ENCODE data around the gene CCNL1.

Gene CCNL1

DNA sequence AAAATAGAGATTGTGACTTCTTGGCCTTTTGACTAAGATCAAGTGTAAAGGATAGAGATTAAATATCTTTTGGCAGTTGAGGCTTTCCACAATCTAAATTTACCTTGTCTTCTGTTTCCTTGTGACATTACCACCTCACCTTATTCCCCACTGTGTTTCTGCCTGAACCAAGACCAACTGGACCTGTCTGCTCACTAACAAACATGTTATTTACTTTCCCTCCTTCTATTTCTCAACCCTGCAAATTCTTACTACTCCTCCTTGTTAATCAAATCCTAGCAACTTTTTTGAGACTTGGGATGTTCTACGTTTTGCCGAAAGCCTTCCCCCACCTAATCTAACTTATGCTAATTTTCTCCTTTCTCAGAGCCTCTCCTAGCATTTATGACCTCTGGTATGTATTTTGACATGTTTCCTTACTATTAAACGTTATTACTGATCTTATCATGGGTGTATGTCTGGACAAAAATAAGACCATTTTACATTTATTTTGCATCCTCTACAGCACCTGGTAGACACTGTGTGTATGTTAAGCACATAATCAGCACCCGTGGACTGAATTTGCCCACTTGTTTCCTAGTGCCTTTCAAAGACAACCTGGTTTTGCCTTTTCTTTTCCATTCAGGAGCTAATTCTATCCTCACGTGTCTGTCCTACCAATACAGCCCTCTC, 7.6 kb upstream of the CCNL1 start:
- DNase-seq, result no peak

DNA sequence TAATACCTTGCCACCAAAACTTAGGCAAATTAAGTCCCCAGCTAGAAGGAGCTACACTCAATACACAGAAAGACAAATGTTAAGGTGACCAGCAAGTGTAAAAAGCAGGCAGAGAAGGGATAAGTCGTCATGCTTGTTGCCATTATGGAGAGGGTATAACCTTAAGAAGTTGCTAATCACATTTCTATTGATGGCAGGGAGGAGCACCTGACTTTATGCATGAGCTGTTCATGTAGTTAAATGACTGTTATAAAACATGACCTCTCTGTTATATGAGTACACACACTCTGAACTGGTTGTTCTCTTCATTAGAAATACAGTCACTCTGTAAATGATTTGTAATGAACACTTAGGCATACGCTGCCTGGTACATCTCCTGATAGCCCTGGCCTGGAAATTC, 6.6 kb upstream of the CCNL1 start:
- no peak for DNase-seq

DNA sequence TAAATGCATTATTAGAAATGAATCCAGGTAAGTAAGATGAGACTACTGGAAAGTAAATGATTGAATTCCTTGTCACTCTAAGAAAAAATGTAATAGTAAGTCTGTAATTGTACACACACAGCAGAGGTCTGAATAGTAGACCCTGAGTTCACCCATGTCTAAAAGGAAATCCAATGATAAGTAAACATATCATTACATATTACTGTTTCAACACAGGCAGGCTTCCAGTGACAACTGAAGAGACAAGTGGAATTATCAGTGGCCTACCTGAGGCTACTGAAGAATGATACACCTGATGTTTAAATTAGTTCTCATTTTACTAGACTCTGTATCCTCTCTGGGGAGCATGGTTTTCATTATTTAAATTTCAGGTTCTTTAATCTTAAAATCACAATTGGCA, 6.2 kb upstream of the CCNL1 start:
- DNase-seq, result peak; percentile 61

DNA sequence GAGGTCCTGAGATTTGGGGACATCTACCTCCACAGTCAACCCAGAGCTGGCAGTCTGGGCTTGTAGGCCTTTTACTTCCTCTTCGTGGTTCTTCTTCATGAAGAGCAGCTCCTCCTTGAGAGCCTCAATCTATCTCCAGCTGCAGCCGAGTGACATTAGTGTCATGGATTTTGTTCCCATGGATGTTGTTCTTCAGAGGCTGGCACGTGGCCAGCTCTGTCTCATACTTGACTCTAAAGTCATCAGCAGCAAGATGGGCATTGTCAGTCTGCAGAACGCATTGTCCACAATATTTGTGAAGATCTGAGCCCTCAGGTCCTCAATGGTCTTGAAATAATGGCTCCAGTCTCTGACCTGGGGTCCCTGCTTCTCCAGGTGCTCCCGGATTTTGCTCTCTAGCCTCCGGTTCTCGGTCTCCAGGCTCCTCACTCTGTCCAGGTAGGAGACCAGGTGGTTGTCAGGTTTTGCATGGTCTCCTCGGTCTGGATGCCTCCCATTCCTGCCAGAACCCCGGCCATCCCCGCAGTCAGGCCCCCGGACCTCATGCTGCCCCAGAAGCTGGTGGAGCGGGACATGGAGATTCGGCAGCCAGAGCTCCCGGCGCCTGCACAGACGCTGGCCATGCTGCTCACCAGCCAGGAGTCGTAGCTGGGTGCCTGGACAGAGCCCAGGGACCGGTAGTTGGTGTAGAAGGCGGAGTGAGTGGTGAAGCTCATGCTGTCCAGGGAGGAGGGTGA, 3.4 kb upstream of the CCNL1 start:
- DNase-seq, result no peak

DNA sequence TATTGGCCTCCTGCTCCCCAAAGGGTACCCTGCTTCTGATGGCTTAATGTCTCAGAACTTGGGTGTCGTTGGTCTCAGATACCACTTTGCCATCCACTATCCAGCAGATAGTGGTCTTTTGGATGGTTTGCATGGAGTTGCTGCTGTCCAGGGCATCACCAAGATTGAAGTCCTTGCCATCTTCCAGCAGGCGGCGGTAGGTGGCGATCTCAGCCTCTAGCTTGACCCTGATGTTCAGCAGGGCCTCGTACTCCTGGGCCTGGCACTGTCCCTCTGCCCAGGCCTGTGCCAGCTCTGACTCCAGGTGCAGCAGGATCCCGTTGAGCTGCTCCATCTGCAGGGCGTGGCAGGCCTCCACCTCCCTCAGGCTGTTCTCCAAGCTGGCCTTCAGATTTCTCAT, 2.7 kb upstream of the CCNL1 start:
- DNase-seq, result peak; percentile 48

DNA sequence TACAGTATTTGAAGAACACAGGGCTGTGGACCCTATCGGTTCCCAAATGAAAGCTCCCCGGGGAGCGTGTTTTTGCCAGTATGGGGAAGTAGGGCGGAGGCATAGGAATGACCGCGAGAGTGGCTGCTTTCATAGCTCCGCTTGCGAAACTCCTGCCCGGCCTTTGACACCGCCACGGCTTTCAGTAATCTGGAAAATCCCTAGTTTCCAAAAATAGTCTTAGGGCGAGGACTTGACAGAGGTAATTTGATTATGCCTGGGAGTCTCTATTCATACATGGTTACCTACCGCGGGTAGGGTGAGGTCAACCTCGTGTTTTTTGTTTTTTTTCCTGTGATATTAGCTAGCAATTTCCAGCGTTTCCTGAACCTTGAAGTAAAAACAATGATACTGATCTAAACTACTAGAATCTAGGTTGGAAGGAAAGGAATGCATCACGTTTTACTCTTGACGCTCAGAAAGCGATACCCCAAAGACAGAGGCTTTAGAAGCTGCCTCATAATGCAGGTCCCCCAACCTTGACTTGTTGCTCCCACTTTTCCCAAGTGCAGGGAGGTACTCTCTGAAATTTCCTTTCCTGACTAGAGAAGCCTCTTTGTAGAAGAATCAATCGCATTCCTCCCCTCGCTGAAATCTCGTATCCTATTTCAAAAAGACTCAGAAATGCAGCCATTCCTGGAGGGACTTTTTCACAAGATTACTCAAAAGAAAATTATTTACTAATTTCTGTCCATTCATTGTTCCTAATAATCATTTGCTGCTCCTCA, 894 bp upstream of the CCNL1 start:
- peak; percentile 85 for DNase-seq

DNA sequence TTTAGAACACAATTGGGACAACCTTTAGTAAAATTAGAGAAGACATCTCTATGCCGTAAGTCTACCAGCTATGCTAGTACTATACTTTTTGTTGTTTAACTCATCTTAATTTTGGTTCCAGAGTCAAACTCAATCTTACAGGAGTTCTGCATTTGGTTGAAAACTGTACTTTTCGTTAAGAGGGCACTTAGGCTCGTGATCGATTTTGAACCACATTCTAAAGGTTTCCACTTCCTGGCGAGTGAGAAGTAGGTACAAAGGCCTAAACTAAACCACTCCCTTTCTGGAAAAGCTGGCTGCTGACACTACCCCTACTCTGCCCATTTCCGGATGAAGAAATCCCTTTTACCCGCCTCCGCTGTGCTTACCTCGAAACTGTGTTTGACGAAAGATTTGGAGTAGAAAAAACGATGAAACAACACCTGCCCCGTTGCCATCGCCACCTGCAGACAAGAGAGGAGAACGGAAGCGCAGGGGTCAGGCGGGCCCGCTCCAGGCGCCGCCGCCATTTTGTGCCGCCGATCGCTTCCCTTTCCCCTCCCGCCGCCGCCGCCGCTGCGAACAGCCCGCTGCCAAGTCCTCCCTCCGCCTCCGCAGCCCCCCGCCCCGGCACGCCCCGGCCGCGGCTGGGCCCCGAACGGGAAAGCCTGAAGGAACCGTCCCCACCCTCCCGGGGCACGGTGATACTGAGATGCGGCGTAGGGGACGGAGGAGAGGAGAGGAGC, 748 bp downstream of the CCNL1 start:
- peak; percentile 95 for DNase-seq

DNA sequence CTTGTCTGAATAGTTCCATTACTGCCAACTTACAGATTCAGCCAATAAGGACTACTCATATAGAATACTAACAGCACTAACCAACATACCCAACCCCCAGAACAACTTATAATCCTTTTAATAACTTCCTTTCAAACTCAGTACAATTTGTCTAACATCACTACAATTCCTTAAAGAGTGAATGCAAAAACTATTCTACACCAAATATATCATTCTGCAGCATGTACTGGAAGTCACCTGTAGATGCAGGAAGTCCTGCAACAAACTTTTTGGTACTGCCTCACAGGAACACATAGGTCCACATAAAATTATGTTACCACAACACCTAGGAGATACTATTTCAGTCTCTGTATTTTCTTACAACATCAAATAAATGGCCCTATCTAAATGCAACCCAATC, 2.1 kb downstream of the CCNL1 start:
- no peak for DNase-seq

DNA sequence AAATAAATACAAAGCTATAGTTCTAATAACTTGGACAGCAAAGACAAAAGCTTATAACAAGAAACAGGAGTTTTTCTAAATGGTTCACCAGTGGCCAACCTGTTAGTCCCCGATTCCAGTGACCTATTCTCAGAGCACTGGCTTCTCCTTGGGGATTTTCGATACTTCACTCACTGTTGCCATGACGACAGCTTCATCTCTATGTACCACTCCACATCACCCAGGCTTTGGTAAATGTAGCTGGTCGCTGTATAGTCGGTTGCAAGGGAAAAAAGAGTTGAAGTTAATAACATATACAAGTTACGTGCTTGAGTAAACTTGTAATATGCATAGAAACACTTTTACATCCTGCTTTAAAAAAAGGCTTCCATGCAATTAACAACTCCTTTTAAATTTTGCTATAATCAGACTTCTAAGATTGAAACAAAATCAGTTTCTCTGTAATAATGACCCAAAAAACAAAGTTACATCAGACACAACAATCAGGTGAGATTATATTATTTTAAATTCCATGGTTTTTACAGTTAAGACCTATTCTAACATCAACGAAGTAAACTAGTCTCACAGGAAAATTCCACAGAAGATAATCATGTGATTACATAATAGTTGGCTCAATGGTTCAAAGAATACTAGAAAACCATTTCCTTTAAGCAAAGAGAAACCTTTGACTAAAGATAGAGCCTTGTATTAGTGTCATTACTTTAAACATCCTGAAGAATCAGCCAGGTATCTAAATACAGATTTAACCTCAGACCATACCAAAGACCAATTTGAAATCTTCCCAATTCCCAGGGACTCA, 2.9 kb downstream of the CCNL1 start:
- peak; percentile 27 for DNase-seq

DNA sequence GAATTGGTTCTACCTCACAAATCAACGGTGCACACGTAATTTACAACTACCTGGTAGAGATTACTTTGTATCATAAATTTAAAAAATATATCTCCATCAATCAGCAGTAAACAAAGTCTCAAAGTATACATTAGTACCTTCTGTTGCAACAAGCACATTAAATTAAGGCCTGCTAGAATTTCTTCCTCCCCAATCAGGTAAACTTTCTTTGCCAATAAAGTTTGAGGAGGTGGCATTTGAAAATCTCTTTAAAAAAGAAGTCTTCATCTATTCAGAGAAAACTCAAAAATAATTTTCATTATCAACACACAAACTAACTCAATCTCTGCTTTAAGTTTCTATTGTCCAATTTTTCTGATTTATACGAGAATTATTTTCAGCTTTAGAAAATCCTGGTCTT, 4.4 kb downstream of the CCNL1 start:
- DNase-seq, result no peak

DNA sequence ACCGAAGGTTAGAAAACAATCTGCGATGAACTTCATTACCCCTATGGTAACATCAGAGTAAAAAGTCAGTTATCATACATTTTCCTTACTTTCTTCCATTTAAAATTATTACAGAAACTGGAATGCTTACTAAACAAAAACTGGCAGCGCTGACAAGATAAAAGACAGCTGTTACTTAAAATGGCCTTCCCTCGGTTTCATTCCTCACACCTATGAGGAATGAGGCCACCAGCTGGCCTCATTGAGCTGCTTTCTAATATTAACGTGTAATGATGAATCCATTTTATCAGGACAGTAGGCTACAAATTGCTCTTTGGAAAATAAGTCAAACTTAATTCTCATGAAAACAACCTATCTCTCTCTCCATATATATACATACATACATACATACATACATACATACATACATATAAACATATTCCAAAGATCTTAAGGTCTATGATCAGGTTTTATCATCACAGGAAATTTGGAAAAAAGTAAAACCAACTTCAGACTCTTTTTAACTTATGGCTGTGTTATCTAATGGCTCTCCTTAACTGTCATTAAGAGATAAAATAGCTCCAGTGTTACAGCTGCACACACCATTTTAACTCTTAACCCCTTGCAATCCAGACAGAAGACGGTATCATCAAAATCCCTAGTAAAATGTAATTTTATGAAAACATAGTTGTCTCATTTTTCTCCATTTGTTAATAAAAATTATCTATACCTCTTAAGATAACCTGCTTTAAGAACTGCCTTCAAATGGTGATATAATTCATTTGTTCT, 5.2 kb downstream of the CCNL1 start:
- DNase-seq, result no peak

DNA sequence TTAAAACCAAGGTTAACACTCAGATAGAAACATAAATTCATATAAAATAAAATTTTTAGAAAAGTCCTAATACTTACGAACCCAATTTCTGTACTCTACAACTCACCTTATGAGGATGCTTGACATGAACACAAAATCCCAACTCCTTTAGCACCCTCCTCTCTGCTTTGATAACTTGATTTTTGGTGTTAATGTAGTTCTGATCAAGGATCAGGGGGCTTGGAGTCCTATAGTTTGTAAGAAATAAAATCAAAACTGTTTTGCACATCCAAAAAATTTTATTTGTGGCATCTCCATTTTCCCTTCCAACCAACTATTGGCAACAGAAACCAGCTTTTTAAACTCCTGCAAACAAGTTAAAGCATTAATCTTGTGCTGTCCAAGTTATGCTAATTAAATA, 7.0 kb downstream of the CCNL1 start:
- DNase-seq, result no peak

DNA sequence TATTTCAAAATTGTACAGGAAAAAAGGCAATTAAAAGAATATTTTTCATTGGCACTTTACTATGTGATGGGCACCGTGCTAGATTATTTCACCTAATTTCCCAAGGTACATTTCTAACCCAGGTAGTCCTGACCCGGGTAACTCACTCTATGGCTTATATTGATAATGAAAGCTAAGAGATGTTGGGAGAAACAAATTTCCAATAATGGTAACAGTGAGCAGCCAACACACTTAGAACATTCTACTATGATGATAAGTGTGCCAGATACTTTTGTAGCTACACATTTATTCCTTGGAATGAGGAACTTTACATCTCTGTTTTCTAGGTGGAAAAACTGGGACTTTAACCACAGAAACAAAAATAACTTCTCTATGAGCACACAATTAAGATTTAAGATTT, 7.5 kb downstream of the CCNL1 start:
- DNase-seq, result no peak

DNA sequence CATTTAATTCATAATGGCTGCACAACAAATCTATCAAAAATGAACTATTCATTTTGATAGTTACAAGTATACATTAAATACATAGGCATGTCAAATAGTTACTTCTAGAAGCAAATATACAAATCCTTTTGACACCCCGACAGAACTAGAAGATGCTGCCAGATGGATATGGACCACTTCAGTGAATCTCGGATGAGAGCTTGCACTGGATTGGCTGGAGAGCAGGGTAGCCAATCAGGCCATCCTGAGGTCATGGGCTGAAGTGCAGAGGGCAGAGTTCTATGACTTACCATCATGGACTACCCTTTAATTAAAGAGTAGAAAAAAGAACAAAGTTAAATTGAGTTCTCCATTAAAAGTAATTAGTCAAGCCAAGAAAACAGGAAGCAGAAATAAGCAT, 8.3 kb downstream of the CCNL1 start:
- DNase-seq, result no peak

DNA sequence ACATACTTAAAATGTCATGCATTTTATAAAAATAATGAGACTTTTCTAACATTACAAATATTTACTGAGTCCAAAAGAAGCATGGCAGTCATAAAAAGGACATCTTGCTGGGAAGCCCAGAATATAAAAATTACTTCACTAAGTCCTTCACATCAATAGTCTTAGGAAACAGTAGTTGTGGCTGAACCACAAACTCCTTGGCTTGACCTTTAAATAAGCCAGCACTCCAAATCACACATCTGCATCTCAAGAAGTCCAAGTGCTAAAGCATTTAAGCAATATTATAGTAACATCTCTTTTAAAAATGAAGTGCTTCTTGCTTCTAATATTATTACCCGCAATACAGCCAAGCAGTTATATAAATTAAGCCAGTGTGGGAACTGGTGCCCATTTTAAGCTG, 8.8 kb downstream of the CCNL1 start:
- DNase-seq, result no peak

DNA sequence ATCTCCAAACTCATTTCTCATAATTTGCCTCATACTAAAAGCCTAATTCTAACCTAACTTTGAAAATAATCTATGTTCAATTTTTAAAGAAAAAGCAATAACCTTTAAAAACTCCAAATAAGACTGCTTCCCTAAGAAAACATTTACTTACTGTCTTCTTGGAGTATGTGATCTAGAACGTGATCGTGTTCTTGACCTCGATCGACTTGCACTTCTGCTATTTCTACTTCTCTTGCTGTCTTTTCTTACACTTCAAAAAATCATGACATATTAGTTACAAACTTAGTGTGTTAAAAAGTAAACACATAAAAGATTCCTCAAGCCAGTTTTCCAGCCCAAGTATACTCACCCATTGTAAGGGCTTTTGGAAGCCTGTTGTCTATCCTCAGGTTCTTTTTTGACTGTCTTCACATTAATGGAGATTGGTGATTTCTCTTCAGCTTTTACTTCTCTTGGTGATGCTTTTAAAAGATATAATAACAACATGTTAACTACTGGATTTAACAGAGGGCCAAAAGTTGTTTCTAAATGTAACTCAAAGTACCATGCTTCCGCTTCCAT, 10.7 kb downstream of the CCNL1 start:
- no peak for DNase-seq

DNA sequence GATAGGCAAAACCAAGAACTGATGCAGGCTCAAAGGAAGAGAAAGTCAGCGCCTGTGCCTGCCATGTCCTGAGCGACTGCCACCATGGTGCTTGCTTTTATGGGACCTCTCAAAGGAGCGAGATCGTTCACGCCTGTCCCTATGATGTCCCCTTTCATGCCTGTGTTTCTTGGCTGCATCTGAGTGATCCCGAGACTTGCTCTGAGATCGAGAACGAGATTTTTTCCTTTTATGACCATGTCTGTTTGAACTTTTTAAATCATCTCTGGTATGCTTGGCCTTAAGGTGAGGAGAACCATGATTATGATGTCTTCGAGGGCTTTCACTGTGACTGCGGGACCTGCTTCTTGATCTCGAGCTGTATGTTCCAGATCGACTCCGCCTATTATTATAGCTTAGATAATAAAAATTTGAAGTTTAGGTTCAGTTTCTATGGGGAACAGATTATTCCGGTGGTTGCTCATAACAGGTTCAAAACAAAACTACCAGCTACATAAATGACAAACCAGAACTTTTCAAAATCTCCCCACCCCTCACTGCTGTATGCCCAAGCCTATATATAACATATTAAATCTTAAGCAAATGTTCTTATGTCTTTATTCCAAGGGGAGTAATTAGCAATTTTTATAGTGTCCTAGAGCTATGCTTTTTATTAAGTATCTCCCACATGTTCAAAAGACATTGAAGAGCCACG, 11.6 kb downstream of the CCNL1 start:
- DNase-seq, result no peak

DNA sequence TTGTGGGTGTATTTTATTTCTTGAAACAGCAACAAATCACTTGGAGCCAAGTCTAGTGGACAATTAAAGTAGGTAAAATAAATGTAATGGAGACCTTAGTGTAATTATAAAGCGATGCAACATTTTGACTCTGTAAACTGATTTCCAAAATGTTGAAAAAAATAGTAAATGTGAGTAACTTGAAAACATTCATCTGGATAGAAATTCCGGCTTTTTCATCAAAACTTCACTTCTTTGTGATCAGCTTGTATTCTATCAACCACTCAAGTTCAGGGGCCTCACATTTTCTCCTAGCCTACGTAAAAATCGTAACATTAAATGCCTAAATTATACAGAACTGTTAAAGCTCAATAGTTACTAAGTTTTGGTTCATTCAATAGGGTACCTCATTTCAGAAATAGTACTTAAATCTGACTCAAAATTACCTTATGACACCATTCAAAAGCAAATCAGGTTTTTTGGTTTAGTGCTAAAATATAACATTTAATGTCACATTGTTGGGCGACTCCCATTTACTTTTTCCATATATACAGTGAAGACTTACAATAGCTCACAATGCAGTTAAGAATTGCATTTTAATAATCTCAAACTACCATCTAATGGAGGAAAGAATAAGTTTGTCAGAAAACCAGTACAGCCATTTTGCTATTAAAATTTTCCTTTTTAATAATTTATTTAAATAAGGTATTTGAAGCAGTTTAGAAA, 12.7 kb downstream of the CCNL1 start:
- DNase-seq, result no peak

DNA sequence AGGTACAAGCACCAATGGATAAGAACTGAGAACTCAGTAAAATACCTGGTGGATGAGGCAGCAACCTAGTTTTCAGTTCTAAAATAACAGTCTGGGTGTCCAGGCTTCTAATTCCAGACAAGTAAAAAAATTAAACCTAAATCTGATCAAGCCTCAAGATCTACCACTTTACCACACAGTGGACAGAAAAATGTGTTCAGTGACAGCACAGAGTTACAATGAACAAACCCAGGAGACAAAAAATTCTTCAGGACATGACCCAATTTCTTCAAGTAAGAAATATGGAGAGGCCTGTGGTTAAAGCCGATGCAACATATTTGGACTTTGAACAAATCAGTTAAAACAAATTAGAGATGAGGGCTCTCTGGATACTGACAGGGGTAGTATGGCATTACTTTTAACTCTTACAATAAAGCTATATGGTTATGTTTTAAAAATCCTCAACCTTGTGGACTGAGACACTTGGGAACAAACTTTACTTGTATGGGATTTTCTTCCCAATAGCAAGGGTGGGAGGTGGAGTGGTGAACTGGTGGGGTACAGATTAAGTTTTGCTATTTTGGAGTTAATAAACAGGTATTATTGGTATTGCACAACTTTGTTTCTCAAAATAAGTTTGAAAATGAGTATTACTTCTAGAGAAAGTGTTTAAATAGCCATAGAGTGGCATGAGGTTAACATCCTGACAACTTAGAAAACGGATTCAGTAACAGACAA, 14.2 kb downstream of the CCNL1 start:
- DNase-seq, result no peak
